ENCODE results near the gene TRAPPC8.
"Not testable (repeated sequence)": the region's sequence is repeated elsewhere in the genome, so short reads cannot be mapped to it uniquely, and the experiment has no call there.

The TRAPPC8 gene, protein sequence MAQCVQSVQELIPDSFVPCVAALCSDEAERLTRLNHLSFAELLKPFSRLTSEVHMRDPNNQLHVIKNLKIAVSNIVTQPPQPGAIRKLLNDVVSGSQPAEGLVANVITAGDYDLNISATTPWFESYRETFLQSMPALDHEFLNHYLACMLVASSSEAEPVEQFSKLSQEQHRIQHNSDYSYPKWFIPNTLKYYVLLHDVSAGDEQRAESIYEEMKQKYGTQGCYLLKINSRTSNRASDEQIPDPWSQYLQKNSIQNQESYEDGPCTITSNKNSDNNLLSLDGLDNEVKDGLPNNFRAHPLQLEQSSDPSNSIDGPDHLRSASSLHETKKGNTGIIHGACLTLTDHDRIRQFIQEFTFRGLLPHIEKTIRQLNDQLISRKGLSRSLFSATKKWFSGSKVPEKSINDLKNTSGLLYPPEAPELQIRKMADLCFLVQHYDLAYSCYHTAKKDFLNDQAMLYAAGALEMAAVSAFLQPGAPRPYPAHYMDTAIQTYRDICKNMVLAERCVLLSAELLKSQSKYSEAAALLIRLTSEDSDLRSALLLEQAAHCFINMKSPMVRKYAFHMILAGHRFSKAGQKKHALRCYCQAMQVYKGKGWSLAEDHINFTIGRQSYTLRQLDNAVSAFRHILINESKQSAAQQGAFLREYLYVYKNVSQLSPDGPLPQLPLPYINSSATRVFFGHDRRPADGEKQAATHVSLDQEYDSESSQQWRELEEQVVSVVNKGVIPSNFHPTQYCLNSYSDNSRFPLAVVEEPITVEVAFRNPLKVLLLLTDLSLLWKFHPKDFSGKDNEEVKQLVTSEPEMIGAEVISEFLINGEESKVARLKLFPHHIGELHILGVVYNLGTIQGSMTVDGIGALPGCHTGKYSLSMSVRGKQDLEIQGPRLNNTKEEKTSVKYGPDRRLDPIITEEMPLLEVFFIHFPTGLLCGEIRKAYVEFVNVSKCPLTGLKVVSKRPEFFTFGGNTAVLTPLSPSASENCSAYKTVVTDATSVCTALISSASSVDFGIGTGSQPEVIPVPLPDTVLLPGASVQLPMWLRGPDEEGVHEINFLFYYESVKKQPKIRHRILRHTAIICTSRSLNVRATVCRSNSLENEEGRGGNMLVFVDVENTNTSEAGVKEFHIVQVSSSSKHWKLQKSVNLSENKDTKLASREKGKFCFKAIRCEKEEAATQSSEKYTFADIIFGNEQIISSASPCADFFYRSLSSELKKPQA (N-terminal part only)

DNA sequence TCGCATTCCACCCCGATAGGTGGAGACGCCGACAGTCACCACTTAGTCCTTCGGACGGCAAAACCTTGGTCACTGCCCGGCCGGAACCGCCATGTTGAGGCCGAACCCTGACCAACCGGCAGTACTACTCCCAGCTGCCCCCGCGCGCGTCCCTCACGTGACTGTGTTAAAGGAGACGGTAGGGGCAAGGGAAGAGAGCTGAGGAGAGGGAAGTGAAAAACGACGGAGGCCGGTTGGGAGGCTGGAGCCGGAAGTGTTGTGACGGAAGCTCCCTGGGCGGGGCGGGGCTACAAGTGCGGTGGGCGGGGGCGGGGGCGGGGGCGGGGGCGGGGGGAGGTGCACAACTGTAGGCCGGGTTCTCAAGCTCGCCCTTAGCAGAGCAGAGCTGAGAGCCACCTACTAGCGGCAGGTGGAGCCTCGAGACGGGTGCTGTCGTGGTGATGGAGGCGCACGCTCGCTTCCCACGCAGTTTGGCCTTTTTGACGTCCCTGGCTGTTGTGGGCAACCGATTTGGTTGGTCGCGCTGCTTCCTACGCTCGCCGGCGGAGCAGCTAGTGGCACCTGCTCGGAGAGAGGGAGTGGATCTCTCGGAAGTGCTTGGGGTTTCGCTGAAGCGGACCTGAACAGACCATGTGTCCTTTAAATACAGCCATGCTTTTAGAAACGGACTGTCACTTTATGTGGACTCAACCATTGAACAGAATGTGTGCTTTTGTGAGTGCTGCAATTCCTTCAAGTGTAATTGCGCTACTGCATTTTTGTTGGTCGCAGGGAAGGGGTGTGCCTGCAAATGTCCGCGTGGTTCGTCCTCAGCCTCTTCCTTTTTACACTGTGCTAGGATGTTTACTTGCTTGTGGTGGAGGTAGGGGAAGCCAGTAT lies at the start of gene TRAPPC8:
Gene TRAPPC8, minus strand, starts transcription at position 130 of the 879 bp plus-strand sequence. CDS start 364 bp downstream, outside the sequence.
- DNase-seq, result peak; percentile 99

DNA sequence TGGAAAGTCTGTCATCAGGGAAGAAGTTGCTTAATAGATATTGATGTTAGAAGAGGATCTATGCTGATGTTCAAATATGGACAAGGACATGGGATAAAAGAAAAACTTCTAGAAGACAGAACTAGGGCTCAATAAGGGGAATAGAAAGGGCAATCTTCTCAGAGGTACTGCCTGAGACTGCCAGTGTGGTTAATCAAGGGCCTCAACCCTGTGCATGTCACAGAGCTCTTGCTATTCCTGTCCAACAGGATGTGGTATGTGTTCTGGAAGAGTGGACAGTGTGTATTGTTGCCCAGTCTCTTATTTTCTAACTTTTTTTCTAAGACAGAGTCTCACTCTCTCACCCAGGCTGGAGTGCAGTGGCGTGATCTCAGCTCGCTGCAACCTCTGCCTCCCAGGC lies 47.9 kb upstream of the TRAPPC8 start:
- no peak for DNase-seq

DNA sequence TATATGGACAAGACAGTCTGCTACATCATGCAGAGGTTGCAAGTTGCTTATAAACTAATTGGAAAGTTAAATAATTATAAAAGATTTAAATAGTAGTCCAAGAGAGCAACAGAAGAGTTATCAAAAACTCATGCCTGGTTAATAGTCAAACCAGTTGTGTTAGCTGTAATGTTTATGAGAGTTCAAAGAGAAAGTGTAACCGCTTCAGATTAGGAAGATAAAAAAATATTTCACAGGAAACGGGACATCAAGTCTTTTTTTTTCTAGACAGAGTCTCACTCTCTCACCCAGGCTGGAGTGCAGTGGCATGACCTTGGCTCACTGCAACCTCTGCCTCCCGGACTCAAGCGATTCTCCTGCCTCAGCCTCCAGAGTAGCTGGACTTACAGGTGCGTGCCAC lies 41.0 kb upstream of the TRAPPC8 start:
- no peak for DNase-seq

DNA sequence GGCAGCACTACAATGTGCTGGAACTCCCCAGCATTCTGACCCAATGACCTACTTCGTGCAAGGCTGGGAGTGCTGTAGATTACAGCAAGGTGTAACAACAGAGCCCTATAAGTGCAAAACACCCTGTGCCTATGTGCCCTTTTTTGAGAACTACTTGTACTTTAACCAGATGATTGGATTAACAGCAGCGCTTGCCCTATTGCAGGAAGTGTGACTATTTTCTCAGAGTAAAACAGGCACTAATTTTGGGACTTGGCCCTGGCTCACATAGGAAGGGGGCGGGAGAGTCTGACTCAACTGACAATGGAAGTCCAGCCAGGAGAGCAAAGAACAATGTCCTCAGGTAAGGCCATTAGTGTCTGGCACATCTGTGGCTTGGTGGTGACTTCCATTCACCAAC lies 40.1 kb upstream of the TRAPPC8 start:
- DNase-seq, result no peak

DNA sequence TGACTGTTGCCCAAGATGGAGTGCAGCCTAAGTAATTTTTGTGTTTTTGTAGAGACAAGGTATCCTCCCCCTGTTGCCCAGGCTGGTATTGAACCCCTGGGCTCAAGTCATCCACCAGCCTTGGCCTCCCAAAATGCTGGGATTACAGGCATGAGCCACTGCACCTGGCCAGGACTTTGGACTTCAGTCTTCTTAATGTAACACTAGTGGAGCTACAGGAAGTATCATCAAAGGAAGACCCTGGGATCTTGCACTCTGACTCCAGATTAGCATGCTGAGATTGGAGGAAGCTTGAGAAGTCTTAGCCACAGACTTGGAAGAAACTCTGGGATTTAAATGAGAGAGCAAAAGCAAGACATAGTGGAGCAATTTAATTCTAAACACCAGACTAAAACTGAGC lies 37.9 kb upstream of the TRAPPC8 start:
- DNase-seq, result no peak

DNA sequence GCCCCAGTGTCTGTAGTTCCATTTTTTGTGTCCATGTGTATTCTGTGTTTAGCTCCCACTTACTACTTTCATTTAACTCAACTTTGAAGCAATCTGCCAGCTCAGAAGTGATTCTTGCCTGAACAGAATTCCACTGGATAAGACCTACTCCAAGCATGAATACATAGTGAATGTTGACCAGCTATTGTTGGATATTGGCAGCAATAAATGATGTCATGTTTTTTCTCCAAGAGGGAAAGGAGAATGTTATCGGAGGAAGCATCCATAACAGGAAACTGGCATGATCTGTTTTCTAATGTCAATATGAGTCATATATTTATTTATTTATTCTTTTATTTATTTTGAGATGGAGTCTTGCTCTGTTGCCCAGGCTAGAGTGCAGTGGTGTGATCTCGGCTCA lies 36.8 kb upstream of the TRAPPC8 start:
- no peak for DNase-seq

DNA sequence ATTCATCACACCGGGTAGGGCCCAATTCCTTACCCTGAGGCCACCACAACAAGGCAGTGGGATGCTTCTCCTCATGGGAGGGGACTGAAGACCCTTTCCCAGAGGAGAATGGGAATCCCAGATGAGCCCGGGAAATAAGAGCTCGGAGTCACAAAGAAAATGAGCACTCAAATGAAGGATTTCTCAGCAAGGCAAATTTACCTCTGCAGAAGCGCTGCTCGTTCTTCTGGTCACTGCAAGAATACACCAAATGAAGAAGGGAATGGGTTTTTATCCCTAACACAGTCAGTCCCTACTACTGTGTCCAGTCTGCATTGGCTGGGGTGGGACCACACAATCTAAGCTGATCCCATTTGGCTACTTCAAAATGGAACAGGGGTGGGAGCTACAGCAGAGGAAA lies 35.7 kb upstream of the TRAPPC8 start:
- no peak for DNase-seq

DNA sequence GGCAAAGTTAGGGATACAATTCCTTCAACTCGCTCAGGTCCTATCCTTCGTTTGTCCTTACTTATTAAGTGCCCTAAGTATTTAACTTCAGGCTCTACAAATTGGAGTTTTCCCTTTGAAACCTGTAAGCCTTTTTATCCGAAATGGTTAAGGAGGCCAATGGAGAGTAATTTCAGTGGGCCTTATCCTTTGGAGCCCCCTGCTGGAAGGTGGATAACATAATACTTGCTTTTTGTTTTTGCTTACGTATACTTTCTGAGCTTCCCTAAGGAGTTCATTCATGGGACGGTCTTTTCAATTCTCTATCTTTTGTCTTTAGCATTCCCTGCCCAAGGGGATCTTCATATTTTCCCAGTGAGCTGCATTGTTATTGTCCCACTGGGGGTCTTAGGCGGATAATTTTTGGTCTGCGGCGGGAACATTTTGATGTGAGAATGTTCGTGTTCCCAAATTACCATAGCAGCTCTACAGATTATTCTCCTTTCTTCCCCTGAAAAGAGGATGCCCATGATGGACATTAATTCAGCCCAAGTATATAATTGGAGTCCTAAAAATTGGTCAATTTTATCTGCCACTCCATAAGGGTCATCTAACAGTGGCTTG lies 34.4 kb upstream of the TRAPPC8 start:
- peak; percentile 61 for DNase-seq

DNA sequence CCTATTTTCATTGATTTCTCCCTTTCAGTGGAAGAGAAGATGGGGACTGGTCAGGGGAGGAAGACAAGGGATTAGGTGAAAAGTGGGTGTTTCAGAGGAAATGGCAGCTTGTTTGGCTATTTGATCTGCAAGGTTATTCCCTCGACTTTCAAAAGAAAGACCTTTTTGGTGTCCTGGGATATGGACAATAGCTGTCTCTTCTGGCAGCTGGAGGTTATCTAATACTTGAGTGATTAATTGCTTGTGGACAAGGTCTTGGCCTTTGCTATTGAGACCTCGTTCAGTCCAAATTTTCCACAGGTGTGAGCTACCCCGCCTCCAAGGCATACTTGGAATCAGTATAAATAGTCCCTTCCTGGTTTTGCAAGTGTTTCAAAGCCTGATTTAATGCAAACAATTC lies 33.3 kb upstream of the TRAPPC8 start:
- DNase-seq, result no peak

DNA sequence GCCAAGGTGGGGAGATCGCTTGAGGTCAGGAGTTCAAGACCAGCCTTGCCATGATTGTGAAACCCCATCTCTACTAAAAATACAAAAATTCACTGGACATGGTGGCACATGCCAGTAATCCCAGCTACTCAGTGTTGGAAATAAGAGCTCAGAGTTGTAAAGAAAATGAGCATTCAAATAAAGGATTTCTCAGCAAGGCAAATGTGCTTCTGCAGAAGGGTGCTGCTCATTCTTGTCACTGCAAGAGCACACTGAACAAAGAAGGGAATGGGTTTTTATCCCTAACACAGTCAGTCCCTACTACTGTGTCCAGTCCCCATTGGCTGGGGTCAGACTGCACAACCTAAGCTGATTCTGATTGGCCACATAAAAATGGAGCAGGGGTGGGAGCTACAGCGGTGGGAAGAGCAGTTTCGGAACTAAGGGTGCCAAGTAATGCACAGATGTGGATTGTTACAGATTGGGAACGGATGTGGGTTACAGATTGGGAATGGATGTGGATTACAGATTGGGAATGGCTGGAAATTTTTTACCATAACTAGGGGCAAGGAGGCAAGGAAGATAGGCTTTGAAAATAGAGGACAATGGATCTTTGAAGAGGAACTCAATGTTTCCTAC lies 31.1 kb upstream of the TRAPPC8 start:
- no peak for DNase-seq

DNA sequence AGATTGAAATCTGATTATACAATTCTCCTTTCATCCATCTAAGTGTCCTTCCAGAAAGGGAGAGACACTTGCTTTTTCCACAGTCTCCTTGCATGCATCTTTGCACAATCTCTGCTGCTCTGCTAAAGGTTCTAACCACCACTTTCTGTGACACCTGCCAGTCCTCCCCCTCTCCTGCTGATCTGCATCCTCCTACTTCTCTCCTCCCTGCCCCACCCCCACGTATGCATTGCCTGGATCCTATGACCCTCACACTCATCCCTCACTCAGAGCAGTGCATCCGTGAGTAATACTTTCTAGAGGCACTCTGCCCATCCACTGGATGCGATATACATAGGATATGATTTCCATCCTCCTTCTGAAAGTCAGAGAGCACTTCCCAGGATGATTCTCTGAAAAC lies 27.7 kb upstream of the TRAPPC8 start:
- DNase-seq, result no peak

DNA sequence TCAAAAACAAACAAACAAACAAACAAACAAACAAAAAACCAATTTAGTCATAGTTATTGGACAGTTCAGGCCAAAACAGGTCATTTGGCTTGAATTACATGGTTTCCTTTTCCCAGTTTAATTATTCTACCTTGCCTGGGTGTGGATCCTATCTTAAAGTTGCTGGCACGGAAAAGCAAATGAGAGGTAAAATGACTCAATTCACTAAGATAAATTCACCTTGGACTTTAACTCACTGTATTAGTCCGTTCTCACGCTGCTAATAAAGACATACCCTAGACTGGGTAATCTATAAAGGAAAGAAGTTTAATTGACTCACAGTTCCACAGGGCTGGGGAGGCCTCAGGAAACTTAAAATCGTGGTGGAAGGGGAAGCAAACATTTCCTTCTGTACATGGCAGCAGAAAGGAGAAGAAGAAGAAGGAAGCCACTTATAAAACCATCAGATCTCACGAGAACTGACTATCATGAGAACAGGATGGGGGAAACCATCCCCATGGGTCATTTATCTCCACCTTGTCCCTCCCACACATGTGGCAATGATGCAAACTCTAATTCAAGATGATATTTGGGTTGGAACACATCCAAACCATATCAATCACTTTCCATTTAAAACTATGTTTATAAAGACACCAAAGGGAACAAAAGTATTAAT lies 22.5 kb upstream of the TRAPPC8 start:
- no peak for DNase-seq

DNA sequence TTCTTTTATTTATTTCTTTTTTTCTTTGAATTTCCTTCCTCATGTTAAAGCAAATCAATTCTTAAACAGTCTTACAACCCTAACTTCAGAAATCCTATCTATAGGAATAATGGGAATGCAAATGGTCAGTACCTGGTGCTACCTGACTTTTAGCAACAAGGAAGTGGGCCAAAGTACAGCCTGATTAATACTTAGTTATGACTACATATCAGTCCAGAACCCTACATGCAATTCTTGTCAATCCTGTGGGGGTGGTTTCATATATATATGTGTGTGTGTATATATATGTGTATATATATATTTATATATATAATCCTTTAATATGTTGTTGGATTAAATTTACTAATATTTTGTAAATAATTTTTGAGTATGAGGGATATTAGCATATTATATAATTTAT lies 14.8 kb upstream of the TRAPPC8 start:
- DNase-seq, result no peak

DNA sequence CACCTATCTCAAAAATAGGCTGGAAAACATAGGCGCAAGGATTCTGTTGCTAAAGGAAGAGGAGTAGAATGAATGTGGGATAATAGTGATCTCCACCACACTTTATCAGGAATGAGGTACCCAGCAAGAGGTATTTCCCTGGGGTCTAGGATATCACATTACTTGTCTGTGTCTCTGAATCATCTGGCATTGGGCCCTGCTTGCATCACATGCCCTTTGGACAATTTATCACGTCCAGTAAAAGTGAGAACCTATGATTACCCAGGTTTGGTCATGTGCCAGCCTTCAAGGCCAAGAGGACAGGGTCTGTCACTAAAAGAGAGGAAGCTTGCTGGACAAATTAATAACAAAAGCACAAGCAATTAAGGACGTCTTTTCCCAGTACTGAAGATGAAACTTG lies 11.4 kb upstream of the TRAPPC8 start:
- DNase-seq, result peak; percentile 84

DNA sequence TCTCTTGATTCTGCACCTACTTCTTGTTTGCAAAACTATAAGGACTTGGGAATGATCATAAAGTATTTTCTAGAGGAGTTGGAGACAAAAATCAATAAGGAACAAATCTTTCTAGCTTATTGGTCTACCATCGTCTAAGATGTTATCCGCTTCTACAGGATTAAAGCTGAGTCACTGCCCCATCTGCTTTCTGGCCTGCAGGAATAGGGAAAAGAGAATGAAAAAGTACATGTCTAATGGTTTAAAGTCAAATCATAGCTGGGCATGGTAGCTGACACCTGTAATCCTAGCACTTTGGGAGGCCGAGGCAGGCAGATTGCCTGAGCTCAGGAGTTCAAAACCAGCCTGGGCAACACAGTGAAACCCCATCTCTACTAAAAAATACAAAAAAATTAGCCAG lies 10.8 kb upstream of the TRAPPC8 start:
- not testable (repeated sequence) for DNase-seq

DNA sequence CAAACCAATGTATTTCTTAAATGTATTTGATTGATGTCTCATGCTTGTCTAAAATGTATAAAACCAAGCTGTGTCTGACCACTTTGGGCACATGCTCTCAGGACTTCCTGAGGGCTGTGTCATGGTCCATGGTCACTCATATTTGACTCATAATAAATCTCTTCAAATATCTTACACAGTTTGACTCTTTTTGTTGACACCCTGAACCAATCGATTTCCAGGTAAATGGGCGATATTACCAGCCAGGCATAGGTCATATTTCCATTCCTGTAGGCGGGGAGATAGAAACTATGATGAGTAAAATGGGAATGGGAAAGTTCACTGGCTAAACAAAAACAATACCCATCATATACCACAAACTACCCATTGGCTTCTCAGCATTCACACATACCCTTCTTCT lies 9.3 kb upstream of the TRAPPC8 start:
- DNase-seq, result no peak

DNA sequence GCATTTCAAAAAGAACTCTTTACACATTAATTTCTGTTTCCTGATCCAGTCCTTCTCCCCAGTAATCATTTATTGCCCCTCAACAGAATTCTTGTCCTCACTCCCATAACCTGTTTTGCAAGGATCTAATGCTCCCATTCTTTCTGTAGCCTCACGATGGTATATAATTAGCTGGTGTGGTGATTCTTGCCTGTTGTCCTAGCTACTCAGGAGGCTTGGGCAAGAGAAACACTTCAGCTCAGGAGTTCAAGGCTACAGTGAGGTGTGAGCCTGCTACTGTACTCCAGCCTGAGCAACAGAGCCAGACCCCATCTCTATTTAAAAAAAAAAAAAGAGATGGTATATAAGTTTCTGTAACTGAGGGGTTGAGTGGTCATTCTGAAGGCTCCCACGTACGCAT lies 7.7 kb upstream of the TRAPPC8 start:
- no peak for DNase-seq

DNA sequence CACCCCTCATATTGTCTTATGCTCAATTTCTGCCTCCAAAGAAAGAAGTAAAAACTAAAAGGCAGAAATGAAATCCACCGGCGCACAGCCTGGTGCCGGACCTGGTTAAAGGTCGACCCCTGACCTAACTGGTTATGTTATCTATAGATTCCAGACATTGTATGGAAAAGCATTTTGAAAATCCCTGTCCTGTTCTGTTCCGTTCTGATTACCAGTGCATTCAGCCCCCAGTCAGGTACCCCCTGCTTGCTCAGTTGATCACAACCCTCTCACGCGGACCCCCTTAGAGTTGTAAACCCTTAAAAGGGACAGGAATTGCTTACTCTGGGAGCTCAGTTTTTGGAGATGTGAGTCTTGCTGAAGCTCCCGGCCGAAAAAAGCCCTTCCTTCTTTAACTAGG lies 5.4 kb upstream of the TRAPPC8 start:
- not testable (repeated sequence) for DNase-seq

DNA sequence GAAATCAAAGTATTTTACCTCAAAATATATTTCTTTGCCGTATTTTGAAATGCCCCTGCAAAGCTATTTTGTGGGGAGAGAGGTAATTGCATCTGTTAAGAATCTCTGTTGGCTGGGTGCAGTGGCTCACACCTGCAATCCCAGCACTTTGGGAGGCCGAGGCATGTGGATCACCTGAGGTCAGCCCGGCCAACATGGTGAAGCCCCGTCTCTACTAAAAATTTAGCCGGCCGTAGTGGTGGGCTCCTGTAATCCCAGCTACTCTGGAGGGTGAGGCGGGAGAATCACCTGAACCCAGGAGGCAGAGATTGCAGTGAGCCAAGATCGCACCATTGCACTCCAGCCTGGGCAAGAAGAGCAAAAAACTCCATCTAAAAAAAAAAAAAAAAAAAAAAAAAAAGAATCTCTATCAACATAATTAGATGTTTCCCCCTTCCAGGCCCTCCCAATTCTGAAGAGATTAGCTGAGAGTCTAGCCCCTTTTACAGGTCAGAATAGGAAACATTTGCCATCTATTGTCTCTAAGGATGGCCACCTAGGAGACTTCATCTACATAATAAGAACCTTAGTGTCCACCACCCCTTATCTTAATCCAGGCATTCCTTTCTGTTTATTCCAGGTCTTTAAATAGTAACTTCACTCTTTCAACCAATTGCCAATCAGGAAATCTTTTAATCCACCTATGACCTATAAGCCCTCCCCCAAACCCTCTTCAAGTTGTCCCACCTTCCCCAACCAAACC lies 3.5 kb upstream of the TRAPPC8 start:
- DNase-seq, result no peak
